ENCODE data around the gene KCNJ12. TPM values are rescaled to one million over a fixed set of nuclear protein-coding genes. Genes with fewer than 3 reads are reported as not detected.
"Not testable (repeated sequence)": the region's sequence is repeated elsewhere in the genome, so short reads cannot be mapped to it uniquely, and the experiment has no call there.

Gene KCNJ12
- total RNA-seq, 1 experiment from 2014 or later: not detected

DNA sequence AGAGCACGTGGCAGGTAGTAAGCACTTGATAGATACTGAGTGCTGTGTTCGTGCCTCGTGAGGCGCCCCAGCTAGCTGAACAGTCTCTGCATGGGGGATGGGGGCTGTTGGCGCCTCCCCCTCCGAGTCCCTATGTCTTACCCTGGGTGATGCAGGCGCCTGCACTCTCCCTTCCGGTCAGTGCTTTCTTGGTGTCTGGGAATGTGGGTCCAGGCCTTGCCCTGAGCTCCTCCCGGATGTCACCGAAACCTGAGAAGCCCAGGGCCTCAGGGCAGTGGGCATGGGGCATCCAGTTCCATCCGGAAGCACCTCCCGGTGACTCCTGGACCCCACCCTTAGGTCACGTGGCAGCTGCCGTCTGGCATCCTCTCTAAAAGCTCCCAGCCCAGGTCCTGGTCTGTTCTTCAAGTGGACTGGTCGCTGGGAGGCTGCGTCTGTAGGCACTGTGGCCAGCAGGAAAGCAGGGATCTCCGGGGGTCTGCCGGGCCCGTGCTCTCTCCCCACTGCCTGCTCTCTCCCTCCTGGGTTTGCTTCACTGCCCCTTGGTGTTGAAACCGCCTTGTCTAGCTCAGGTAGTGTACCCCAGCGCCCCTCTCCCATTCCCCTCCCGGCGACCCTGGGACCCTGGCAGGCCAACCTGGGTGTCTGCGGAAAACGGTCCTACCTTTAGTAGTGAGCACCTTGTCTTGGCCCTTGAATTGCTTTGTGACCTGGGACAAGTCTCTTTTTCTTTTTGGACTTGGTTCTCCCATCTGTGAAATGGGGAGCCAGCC is 34.9 kb downstream of the KCNJ12 start:
- POLR2A ChIA-PET; H3K4me3 Mint-ChIP-seq (ENCODE audit: unreplicated experiment); H3K27me3 Mint-ChIP-seq (ENCODE audit: insufficient read depth, unreplicated experiment); H3K36me3 Mint-ChIP-seq (ENCODE audit: insufficient read depth, unreplicated experiment); intact Hi-C loops (cut with micrococcal nuclease); H3K27ac Mint-ChIP-seq (ENCODE audit: low read depth, unreplicated experiment); CTCF ChIA-PET; BruUV-seq (replicated peaks); H3K4me1 Mint-ChIP-seq (ENCODE audit: insufficient read depth, unreplicated experiment): not testable (repeated sequence)
- peaks cover 15% of the 10 kb centered on the region for H3K9me3 Mint-ChIP-seq (ENCODE audit: unreplicated experiment)
- DNase-seq (ENCODE audit: unreplicated experiment): peak; percentile 53

DNA sequence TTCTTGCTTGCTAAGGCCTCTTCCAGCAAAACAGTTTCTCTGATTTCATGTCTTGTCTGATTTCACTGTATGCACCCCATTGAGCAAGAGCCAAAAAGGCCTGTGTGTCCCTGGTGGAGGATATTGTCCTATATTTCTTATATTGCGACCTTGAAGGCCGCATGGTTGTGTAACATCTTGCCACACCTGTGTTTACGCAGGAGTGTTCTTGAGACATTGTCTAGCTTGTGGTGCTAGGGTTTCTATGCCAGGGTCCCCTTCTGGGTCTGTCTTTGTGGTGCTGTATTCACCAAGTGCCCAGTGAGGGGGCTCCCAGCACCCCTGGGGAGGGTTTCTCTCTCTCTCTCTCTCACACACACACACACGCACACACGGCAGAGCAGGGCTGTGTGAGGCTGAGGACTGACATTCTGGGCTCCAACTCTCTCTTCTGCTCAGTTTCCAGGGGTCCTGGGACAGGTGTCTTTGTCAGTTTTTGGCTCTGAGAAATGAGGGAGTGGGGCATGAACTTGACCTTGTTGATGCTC is 35.6 kb downstream of the KCNJ12 start:
- intact Hi-C loops (cut with micrococcal nuclease); H3K27me3 Mint-ChIP-seq (ENCODE audit: insufficient read depth, unreplicated experiment); BruUV-seq (replicated peaks); H3K27ac Mint-ChIP-seq (ENCODE audit: low read depth, unreplicated experiment); H3K4me1 Mint-ChIP-seq (ENCODE audit: insufficient read depth, unreplicated experiment); H3K36me3 Mint-ChIP-seq (ENCODE audit: insufficient read depth, unreplicated experiment); H3K4me3 Mint-ChIP-seq (ENCODE audit: unreplicated experiment); CTCF ChIA-PET; POLR2A ChIA-PET: not testable (repeated sequence)
- peak; percentile 47 for DNase-seq (ENCODE audit: unreplicated experiment)
- H3K9me3 Mint-ChIP-seq (ENCODE audit: unreplicated experiment): peaks cover 14% of the 10 kb centered on the region

DNA sequence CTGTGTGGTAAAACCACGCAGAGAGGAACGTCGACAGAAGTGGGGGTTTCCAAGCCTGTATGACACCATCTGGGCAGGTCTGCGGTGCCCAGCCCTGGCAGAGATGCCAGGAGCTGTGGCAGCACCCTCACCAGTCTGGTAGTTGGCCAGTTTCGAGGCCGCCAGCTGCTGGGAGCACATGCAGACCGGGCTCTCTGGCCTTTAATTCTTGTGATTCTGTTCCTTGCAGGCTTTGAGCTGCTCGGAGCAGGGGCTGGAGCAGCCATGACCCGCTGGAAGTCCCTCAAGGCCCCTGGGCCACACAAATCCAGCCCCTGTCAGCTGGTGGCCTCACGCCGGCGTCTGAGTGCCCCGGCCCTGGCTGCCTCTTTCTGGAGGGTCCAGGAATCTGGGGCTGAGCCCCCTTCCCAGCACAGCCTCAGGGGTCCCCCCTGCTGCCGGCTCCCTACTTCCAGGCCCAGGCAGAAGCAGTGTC is 36.1 kb downstream of the KCNJ12 start:
- H3K27me3 Mint-ChIP-seq (ENCODE audit: insufficient read depth, unreplicated experiment); H3K4me1 Mint-ChIP-seq (ENCODE audit: insufficient read depth, unreplicated experiment); H3K4me3 Mint-ChIP-seq (ENCODE audit: unreplicated experiment); POLR2A ChIA-PET; BruUV-seq (replicated peaks); H3K36me3 Mint-ChIP-seq (ENCODE audit: insufficient read depth, unreplicated experiment); intact Hi-C loops (cut with micrococcal nuclease); CTCF ChIA-PET; H3K27ac Mint-ChIP-seq (ENCODE audit: low read depth, unreplicated experiment); H3K9me3 Mint-ChIP-seq (ENCODE audit: unreplicated experiment): not testable (repeated sequence)
- DNase-seq (ENCODE audit: unreplicated experiment): peak; percentile 27

DNA sequence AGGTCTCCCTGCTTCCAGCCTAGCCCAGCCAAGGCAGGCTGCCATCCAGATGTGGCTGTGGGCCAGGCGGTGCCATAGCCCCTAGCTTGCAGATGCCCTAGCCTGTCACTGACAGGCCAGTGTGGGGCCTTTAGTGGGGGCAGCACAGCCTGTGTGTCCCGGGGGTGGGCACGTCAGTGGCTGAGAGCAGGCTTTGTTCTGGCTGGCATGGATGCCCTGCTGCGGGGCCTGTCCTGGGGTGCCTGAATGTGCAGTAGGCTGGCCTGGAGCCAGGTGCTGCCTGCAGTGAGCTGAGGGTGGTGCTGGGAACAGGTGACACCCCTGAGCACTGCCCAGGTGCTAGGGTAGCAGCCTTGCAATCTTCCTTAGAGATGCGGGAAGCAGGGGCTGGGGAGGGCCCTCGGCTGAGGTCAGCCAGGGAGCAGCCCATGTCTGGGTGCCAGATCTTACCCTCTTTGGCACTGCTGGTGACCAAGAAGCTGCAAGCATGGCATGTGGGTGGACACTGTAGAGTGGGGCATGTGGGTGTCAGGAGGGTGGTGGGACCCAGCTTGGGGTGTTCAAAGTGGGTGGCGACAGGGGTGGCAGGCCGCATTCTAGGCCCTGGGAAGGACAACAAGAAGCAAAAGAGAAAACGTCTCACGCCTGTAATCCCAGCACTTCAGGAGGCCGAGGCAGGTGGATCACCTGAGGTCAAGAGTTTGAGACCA is 37.6 kb downstream of the KCNJ12 start:
- H3K4me1 Mint-ChIP-seq (ENCODE audit: insufficient read depth, unreplicated experiment); DNase-seq (ENCODE audit: unreplicated experiment); H3K27me3 Mint-ChIP-seq (ENCODE audit: insufficient read depth, unreplicated experiment); H3K36me3 Mint-ChIP-seq (ENCODE audit: insufficient read depth, unreplicated experiment); POLR2A ChIA-PET; H3K27ac Mint-ChIP-seq (ENCODE audit: low read depth, unreplicated experiment); H3K9me3 Mint-ChIP-seq (ENCODE audit: unreplicated experiment); BruUV-seq (replicated peaks); CTCF ChIA-PET; intact Hi-C loops (cut with micrococcal nuclease); H3K4me3 Mint-ChIP-seq (ENCODE audit: unreplicated experiment): not testable (repeated sequence)

DNA sequence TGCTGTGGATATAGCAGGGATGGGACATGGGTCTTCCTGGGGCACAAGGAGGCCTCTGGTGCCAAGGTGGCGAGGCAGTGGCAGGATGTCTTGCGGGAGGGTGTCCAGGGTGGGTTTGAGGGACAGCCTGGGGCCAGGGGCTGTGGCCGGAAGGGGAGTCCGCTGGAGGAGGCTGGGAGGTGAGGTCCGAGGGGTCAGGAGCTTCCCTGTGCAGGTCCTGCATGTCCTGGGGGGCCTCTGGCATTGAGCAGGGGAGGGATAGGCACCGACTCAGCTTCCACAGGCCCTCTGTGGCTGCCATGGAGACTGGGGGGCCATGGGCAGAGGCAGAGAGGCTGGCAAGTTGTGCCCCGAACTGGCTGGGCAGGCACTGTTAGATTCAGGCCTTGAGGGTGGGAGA is 38.5 kb downstream of the KCNJ12 start:
- DNase-seq (ENCODE audit: unreplicated experiment); H3K4me3 Mint-ChIP-seq (ENCODE audit: unreplicated experiment); intact Hi-C loops (cut with micrococcal nuclease); H3K9me3 Mint-ChIP-seq (ENCODE audit: unreplicated experiment); H3K4me1 Mint-ChIP-seq (ENCODE audit: insufficient read depth, unreplicated experiment); POLR2A ChIA-PET; H3K27me3 Mint-ChIP-seq (ENCODE audit: insufficient read depth, unreplicated experiment); H3K36me3 Mint-ChIP-seq (ENCODE audit: insufficient read depth, unreplicated experiment); H3K27ac Mint-ChIP-seq (ENCODE audit: low read depth, unreplicated experiment); CTCF ChIA-PET; BruUV-seq (replicated peaks): not testable (repeated sequence)

DNA sequence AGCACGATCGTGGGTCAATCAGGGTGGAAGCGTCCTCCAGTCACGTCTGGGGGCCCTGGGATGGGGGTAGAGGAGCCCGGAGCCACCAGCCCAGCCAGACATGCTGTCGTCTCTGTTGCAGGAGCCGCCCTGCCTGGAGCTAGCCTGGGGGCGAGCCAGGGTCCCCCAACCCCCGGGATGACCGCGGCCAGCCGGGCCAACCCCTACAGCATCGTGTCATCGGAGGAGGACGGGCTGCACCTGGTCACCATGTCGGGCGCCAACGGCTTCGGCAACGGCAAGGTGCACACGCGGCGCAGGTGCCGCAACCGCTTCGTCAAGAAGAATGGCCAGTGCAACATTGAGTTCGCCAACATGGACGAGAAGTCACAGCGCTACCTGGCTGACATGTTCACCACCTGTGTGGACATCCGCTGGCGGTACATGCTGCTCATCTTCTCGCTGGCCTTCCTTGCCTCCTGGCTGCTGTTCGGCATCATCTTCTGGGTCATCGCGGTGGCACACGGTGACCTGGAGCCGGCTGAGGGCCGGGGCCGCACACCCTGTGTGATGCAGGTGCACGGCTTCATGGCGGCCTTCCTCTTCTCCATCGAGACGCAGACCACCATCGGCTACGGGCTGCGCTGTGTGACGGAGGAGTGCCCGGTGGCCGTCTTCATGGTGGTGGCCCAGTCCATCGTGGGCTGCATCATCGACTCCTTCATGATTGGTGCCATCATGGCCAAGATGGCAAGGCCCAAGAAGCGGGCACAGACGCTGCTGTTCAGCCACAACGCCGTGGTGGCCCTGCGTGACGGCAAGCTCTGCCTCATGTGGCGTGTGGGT is 39.2 kb downstream of the KCNJ12 start:
- H3K27me3 Mint-ChIP-seq (ENCODE audit: insufficient read depth, unreplicated experiment); H3K36me3 Mint-ChIP-seq (ENCODE audit: insufficient read depth, unreplicated experiment); H3K4me3 Mint-ChIP-seq (ENCODE audit: unreplicated experiment); BruUV-seq (replicated peaks); H3K27ac Mint-ChIP-seq (ENCODE audit: low read depth, unreplicated experiment); H3K9me3 Mint-ChIP-seq (ENCODE audit: unreplicated experiment); CTCF ChIA-PET; H3K4me1 Mint-ChIP-seq (ENCODE audit: insufficient read depth, unreplicated experiment); DNase-seq (ENCODE audit: unreplicated experiment); intact Hi-C loops (cut with micrococcal nuclease); POLR2A ChIA-PET: not testable (repeated sequence)

DNA sequence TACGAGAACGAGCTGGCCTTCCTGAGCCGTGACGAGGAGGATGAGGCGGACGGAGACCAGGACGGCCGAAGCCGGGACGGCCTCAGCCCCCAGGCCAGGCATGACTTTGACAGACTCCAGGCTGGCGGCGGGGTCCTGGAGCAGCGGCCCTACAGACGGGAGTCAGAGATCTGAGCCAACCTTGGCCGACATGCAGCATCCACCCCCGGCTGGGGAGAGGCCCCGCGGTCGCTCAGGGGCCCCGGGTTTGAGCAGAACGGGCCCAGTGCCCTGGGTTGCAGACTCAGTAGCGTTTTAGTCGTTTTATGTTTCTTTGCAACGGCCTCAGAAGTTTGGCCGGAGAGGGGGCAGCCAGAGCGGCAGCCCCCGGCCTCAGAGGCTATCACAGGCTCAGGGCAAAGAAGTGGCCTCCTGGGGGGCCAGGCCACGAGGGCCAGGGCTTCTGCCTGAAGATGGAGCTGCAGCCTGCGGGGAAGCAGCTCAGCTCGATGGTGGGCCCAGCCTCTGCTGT is 40.4 kb downstream of the KCNJ12 start:
- POLR2A ChIA-PET; H3K4me3 Mint-ChIP-seq (ENCODE audit: unreplicated experiment); H3K27ac Mint-ChIP-seq (ENCODE audit: low read depth, unreplicated experiment); intact Hi-C loops (cut with micrococcal nuclease); H3K36me3 Mint-ChIP-seq (ENCODE audit: insufficient read depth, unreplicated experiment); DNase-seq (ENCODE audit: unreplicated experiment); BruUV-seq (replicated peaks); H3K9me3 Mint-ChIP-seq (ENCODE audit: unreplicated experiment); CTCF ChIA-PET; H3K4me1 Mint-ChIP-seq (ENCODE audit: insufficient read depth, unreplicated experiment); H3K27me3 Mint-ChIP-seq (ENCODE audit: insufficient read depth, unreplicated experiment): not testable (repeated sequence)

DNA sequence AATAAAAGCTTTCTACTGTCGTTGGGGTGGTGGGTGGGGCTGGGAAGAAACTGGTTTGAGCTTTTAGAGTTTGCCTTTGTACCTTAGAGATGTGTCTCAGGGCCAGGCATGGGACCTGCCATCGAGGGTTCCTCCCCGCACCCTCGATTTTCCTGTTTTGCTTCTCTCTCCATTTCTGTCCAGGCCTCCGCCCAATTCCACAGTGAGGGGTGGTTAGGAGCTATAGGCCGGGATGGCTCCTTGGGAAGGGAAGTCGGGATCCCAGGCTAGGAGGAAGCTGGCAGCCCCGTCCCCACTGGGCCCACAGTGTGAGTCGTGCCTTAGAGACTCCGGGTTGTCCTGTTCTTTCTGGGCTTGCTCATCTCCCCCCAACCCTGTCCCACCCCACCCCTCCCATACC is 41.2 kb downstream of the KCNJ12 start:
- CTCF ChIA-PET; H3K9me3 Mint-ChIP-seq (ENCODE audit: unreplicated experiment); POLR2A ChIA-PET; BruUV-seq (replicated peaks); H3K4me3 Mint-ChIP-seq (ENCODE audit: unreplicated experiment); H3K27me3 Mint-ChIP-seq (ENCODE audit: insufficient read depth, unreplicated experiment); H3K27ac Mint-ChIP-seq (ENCODE audit: low read depth, unreplicated experiment); DNase-seq (ENCODE audit: unreplicated experiment); H3K4me1 Mint-ChIP-seq (ENCODE audit: insufficient read depth, unreplicated experiment); H3K36me3 Mint-ChIP-seq (ENCODE audit: insufficient read depth, unreplicated experiment); intact Hi-C loops (cut with micrococcal nuclease): not testable (repeated sequence)

All from MCF 10A (cell line).